ENCODE data around the gene EDDM13.

DNA sequence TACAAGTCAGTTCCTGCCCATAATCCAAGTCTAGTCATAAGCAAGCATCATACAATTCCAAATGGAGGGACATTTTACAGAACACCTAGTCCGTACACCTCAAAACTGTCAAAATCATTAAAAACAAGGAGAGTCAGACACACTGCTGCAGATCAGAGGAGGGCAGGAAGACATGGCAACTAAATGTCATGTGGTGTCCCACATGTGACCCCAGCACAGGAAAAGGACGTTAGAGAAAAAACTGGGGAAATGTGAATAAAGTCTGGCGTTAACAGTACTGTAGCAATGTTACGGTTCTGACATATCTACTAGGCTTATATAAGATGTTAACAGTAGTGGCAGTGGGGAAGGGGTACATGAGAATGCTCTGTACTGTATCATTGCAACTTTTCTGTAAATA lies 39.8 kb downstream of the EDDM13 start:
- TF ChIP-seq, protein P1, sequence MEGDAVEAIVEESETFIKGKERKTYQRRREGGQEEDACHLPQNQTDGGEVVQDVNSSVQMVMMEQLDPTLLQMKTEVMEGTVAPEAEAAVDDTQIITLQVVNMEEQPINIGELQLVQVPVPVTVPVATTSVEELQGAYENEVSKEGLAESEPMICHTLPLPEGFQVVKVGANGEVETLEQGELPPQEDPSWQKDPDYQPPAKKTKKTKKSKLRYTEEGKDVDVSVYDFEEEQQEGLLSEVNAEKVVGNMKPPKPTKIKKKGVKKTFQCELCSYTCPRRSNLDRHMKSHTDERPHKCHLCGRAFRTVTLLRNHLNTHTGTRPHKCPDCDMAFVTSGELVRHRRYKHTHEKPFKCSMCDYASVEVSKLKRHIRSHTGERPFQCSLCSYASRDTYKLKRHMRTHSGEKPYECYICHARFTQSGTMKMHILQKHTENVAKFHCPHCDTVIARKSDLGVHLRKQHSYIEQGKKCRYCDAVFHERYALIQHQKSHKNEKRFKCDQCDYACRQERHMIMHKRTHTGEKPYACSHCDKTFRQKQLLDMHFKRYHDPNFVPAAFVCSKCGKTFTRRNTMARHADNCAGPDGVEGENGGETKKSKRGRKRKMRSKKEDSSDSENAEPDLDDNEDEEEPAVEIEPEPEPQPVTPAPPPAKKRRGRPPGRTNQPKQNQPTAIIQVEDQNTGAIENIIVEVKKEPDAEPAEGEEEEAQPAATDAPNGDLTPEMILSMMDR (IDR thresholded peaks at IDR 0.05), result no peak
- TF ChIP-seq POLR2A (IDR thresholded peaks at IDR 0.05), result no peak
- no peak for TF ChIP-seq EP300 (IDR thresholded peaks at IDR 0.05)

All from ovary (tissue), 3 donors.